ENCODE measurements around the gene TGM3.

GRCh38 chr20:2300420-2300819 lies 4.6 kb downstream of the TGM3 start:
- TF ChIP-seq TAF1 (IDR thresholded peaks at IDR 0.05; ENCODE audit: borderline replicate concordance, insufficient read depth, low read length) (no peak), POLR2AphosphoS5 (IDR thresholded peaks at IDR 0.05; ENCODE audit: low read depth, low read length) (no peak), FOXP2 (optimal IDR thresholded peaks at IDR 0.05; ENCODE audit: borderline replicate concordance, extremely low read depth, extremely low read length, insufficient read depth) (no peak)
- TF ChIP-seq, protein P1, sequence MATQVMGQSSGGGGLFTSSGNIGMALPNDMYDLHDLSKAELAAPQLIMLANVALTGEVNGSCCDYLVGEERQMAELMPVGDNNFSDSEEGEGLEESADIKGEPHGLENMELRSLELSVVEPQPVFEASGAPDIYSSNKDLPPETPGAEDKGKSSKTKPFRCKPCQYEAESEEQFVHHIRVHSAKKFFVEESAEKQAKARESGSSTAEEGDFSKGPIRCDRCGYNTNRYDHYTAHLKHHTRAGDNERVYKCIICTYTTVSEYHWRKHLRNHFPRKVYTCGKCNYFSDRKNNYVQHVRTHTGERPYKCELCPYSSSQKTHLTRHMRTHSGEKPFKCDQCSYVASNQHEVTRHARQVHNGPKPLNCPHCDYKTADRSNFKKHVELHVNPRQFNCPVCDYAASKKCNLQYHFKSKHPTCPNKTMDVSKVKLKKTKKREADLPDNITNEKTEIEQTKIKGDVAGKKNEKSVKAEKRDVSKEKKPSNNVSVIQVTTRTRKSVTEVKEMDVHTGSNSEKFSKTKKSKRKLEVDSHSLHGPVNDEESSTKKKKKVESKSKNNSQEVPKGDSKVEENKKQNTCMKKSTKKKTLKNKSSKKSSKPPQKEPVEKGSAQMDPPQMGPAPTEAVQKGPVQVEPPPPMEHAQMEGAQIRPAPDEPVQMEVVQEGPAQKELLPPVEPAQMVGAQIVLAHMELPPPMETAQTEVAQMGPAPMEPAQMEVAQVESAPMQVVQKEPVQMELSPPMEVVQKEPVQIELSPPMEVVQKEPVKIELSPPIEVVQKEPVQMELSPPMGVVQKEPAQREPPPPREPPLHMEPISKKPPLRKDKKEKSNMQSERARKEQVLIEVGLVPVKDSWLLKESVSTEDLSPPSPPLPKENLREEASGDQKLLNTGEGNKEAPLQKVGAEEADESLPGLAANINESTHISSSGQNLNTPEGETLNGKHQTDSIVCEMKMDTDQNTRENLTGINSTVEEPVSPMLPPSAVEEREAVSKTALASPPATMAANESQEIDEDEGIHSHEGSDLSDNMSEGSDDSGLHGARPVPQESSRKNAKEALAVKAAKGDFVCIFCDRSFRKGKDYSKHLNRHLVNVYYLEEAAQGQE (IDR thresholded peaks at IDR 0.05; ENCODE audit: insufficient read depth in 1 of 2, low read depth in 2 of 2, low read length in 2 of 2): no peak
